Pancreas (tissue), 10 donors: ENCODE data around the gene MYLK. TPM values are rescaled to one million over a fixed set of nuclear protein-coding genes. Genes with fewer than 3 reads are reported as not detected.

Source experiments
- ATAC-seq, 4 donors: fragments of 200-7000 bp; cut with Tn5 transposase; one replicate each; pipeline versions ENCODE4 v1.8.0 to v1.9.1; 2020; ENCODE audit warnings: mild to moderate bottlenecking in 4 of 4, moderate library complexity in 4 of 4
- DNase-seq, 6 donors: peaks; one replicate each; pipeline ENCODE4 v3.0.0-alpha.2; 2020
- FAIRE-seq: peaks from 2 replicates; lab custom pipeline; 2012; peaks lifted over from hg19 to GRCh38; lab: Jason Lieb, UNC
- H3K27ac ChIP-seq, 4 donors: fragments of 200-600 bp; sonication (generic); 1 replicate in 3 of 4; 2 replicates in 1 of 4; pipeline versions ENCODE4 v1.5.0 to v1.8.0; 2020
- H3K27me3 ChIP-seq, 4 donors: fragments of 200-600 bp; one replicate each; pipeline ENCODE4 v1.8.0; 2021
- H3K36me3 ChIP-seq, 3 donors: fragments of 200-600 bp; sonication (generic) in 1 of 3; one replicate each; pipeline versions ENCODE4 v1.5.0 to v1.8.0; 2020 to 2021
- H3K4me1 ChIP-seq, 3 donors: fragments of 200-600 bp; one replicate each; pipeline ENCODE4 v1.8.0; 2021
- H3K4me3 ChIP-seq, 4 donors: fragments of 200-600 bp; sonication (generic) in 2 of 4; one replicate each; pipeline versions ENCODE4 v1.5.0 to v1.8.0; 2020 to 2021
- H3K9me3 ChIP-seq, 4 donors: fragments of 200-600 bp; one replicate each; pipeline ENCODE4 v1.8.0; 2021
- CTCF ChIP-seq, 4 donors: fragments of 200-600 bp; sonication (generic) in 3 of 4; IDR thresholded peaks; one replicate each; pipeline versions ENCODE4 v1.5.0 to v1.8.0; 2021; ENCODE audit warnings: antibody characterized with exemption in 4 of 4
- WGBS, 2 donors: extraction: QIAGEN DNeasy Blood & Tissue Kit; methylation state at CpG; one replicate each; pipeline ENCODE4 v1.1.7; 2013; 5-methylcytosine and 5-hydroxymethylcytosine counted together
- intact Hi-C, 3 donors: fragments of 100-400 bp; cut with DNase I; formaldehyde crosslinking; loops; one replicate each; pipeline versions ENCODE4 v1.11.1 to v1.14.2; 2022
- polyA plus RNA-seq, 2 donors: library from polyadenylated mRNA; stranded (reverse); fragments of 200-250 nt; gene quantifications; one replicate each; pipeline ENCODE4 v1.2.3, GENCODE V29; 2013
- total RNA-seq, 6 donors: library from RNA; stranded (reverse); fragmentation: NEBNext Ultra II Directional in 4 of 6; extraction: Animal tissue kit (Norgen Biotek cat#: 25700) in 4 of 6; gene quantifications; one replicate each; pipeline versions ENCODE4 v1.2.1 to v1.2.4, GENCODE V29; 2021 to 2023
- donor health status: healthy with polysubstance abuse.
- donor health status: DM: no; HTN: no; CAD: no; lungs with moderate emphysema.
- donor health status: DM: no; HTN: no; CAD: no.
- donor health status: control.
- donor health status: control.
- donor health status: Bipolar disorder and iron deficiency.
- donor health status: DM: yes; HTN: yes; CAD: no.
- donor health status: DM: no; HTN: no; CAD: no.
- donor health status: DM: no; HTN: no; CAD: no.
- donor health status: DM: yes; HTN: yes; CAD: no.

MYLK gene
- total and polyA plus RNA-seq, 8 donors: 3.1 to 12.0 (median 6.7) TPM

DNA sequence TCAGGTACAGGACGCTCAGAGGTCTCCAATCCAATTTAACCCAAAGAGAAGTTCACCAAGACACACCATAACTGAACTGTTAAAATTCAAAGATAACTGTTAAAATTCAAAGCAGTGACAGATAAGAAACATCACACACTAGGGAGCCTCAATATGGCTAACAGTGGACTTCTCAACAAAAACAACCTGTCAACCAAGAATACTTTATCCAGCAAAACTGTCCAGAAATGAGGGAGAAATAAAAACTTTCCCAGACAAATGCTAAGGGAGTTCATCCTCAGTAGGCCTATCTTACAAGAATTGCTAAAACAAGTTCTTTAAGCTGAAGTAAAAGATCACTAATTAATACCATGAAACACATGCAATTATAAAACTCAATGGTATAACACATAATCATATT is 36.3 kb upstream of the MYLK start:
- intact Hi-C loops: no loop called here
- TF ChIP-seq CTCF (IDR thresholded peaks at IDR 0.05): no peak
- H3K27me3 ChIP-seq: no peaks in the 10 kb centered on the region
- no peak overlapping the region for H3K4me3 ChIP-seq
- ATAC-seq (no peak), FAIRE-seq (no peak), DNase-seq (no peak)
- H3K27ac ChIP-seq: no peak overlapping the region
- 96% methylated on average over 1 of the region's 1 CpG for WGBS, 2 donors
- peaks cover 0 to 8% (median 0%) of the 10 kb centered on the region in 4 donors for H3K9me3 ChIP-seq
- no peaks in the 10 kb centered on the region for H3K36me3 ChIP-seq
- no peaks in the 10 kb centered on the region for H3K4me1 ChIP-seq

GRCh38 chr3:123919353-123919752 is 35.2 kb upstream of the MYLK start:
- H3K36me3 ChIP-seq: no peaks in the 10 kb centered on the region
- ATAC-seq (no peak), FAIRE-seq (no peak), DNase-seq (no peak)
- WGBS, 2 donors: 83 to 92% methylated on average over 3 of the region's 3 CpGs
- peaks cover 0 to 8% (median 0%) of the 10 kb centered on the region in 4 donors for H3K9me3 ChIP-seq
- H3K4me1 ChIP-seq: no peaks in the 10 kb centered on the region
- intact Hi-C loops: no loop called here
- H3K4me3 ChIP-seq: no peak overlapping the region
- no peak for TF ChIP-seq CTCF (IDR thresholded peaks at IDR 0.05)
- H3K27ac ChIP-seq: no peak overlapping the region
- no peaks in the 10 kb centered on the region for H3K27me3 ChIP-seq

- Histone ChIP-seq H3K27ac (no peak overlapping the region), H3K4me1 (no peaks in the 10 kb centered on the region), H3K36me3 (no peaks in the 10 kb centered on the region), H3K4me3 (no peak overlapping the region), H3K9me3 (peaks cover 0 to under 1% (median 0%) of the 10 kb centered on the region in 4 donors), H3K27me3 (no peaks in the 10 kb centered on the region)
- 77 to 94% methylated on average over 5 of the region's 5 CpGs for WGBS, 2 donors
- DNase-seq: no peak
- no peak for FAIRE-seq
- TF ChIP-seq CTCF (IDR thresholded peaks at IDR 0.05): no peak
- intact Hi-C loops: no loop called here
- ATAC-seq: no peak
These were observed 30.7 kb upstream of the MYLK start for GRCh38 chr3:123914829-123915228.

GRCh38 chr3:123909785-123910184 is 25.7 kb upstream of the MYLK start:
- Histone ChIP-seq H3K27ac (no peak overlapping the region), H3K36me3 (no peaks in the 10 kb centered on the region), H3K9me3 (no peaks in the 10 kb centered on the region), H3K27me3 (no peaks in the 10 kb centered on the region), H3K4me3 (no peak overlapping the region), H3K4me1 (no peaks in the 10 kb centered on the region)
- DNase-seq (no peak), ATAC-seq (no peak), FAIRE-seq (no peak)
- no peak for TF ChIP-seq CTCF (IDR thresholded peaks at IDR 0.05)
- intact Hi-C loops: no loop called here
- WGBS, 2 donors: 89 to 99% methylated on average over 2 of the region's 2 CpGs

- Histone ChIP-seq H3K4me3 (no peak overlapping the region), H3K36me3 (no peaks in the 10 kb centered on the region), H3K4me1 (no peaks in the 10 kb centered on the region), H3K27ac (no peak overlapping the region), H3K27me3 (no peaks in the 10 kb centered on the region), H3K9me3 (no peaks in the 10 kb centered on the region)
- intact Hi-C loops: no loop called here
- ATAC-seq (no peak), DNase-seq (no peak), FAIRE-seq (no peak)
- TF ChIP-seq CTCF (IDR thresholded peaks at IDR 0.05): no peak
- 60 to 70% methylated on average over 2 of the region's 2 CpGs for WGBS, 2 donors
These were observed 23.6 kb upstream of the MYLK start for GRCh38 chr3:123907720-123908119.
